Activated naive CD8-positive, alpha-beta T cell treated with anti-CD3 and anti-CD28 coated beads, Interleukin-2, amount 10 ng/mL, durations not matched to agents 7 days and 5 days (primary cell): ENCODE measurements around the gene PRORP. TPM values are rescaled to one million over a fixed set of nuclear protein-coding genes. Genes with fewer than 3 reads are reported as not detected.
"Not testable (repeated sequence)": the region's sequence is repeated elsewhere in the genome, so short reads cannot be mapped to it uniquely, and the experiment has no call there.

Experiments
- ATAC-seq: fragments of 150-1000 bp; cut with Tn5 transposase; one replicate; pipeline ENCODE4 v1.10.0; 2021; ENCODE audit warnings: low read depth, moderate library complexity
- POLR2A ChIA-PET: fragments of 350-600 bp; sonication (Branson Sonifier 250); formaldehyde crosslinking; loops from one replicate; lab custom pipeline; 2021; ENCODE audit warnings: antibody characterized with exemption; lab: Charles Lee
- DNase-seq: peaks from one replicate; pipeline ENCODE4 v3.0.0; 2021
- H3K27ac Mint-ChIP-seq: one replicate; pipeline ENCODE4 v1.8.0; 2022; ENCODE audit warnings: mild to moderate bottlenecking, mixed read lengths
- H3K27me3 Mint-ChIP-seq: one replicate; pipeline ENCODE4 v1.8.0; 2022; ENCODE audit warnings: mild to moderate bottlenecking, moderate library complexity, mixed read lengths
- H3K36me3 Mint-ChIP-seq: one replicate; pipeline ENCODE4 v1.8.0; 2021; ENCODE audit warnings: mild to moderate bottlenecking, mixed read lengths
- H3K4me1 Mint-ChIP-seq: one replicate; pipeline ENCODE4 v1.8.0; 2021; ENCODE audit warnings: mixed read lengths
- H3K4me3 Mint-ChIP-seq: one replicate; pipeline ENCODE4 v1.8.0; 2022; ENCODE audit warnings: mild to moderate bottlenecking, moderate library complexity, mixed read lengths
- H3K9me3 Mint-ChIP-seq: one replicate; pipeline ENCODE4 v1.8.0; 2021; ENCODE audit warnings: mixed read lengths
- total RNA-seq, 2 experiments: library from RNA; stranded (reverse); gene quantifications; one replicate each; pipeline ENCODE4 v1.2.3, GENCODE V29; 2021

PRORP gene
- total RNA-seq, 2 experiments from 2014 or later = 27.8 to 30.2 TPM

GRCh38 chr14:35147186-35147585, 24.8 kb downstream of the PRORP start:
- no peak overlapping the region for H3K27ac Mint-ChIP-seq
- no peak overlapping the region for H3K4me3 Mint-ChIP-seq
- peaks cover 10% of the 10 kb centered on the region for H3K36me3 Mint-ChIP-seq
- POLR2A ChIA-PET = no interaction called here
- peaks cover 10% of the 10 kb centered on the region for H3K4me1 Mint-ChIP-seq
- no peaks in the 10 kb centered on the region for H3K9me3 Mint-ChIP-seq
- DNase-seq (no peak), ATAC-seq (no peak)
- H3K27me3 Mint-ChIP-seq = no peaks in the 10 kb centered on the region

GRCh38 chr14:35147711-35148110, 25.4 kb downstream of the PRORP start:
- POLR2A ChIA-PET = no interaction called here
- no peak overlapping the region for H3K4me3 Mint-ChIP-seq
- peaks cover 10% of the 10 kb centered on the region for H3K4me1 Mint-ChIP-seq
- no peaks in the 10 kb centered on the region for H3K9me3 Mint-ChIP-seq
- no peak overlapping the region for H3K27ac Mint-ChIP-seq
- H3K27me3 Mint-ChIP-seq = no peaks in the 10 kb centered on the region
- ATAC-seq (no peak), DNase-seq (no peak)
- H3K36me3 Mint-ChIP-seq = peaks cover 10% of the 10 kb centered on the region

GRCh38 chr14:35149239-35149638, 26.9 kb downstream of the PRORP start:
- Mint-ChIP-seq H3K9me3 (no peaks in the 10 kb centered on the region), H3K36me3 (peaks cover 12% of the 10 kb centered on the region), H3K4me1 (peaks cover 10% of the 10 kb centered on the region), H3K27me3 (no peaks in the 10 kb centered on the region), H3K27ac (no peak overlapping the region), H3K4me3 (no peak overlapping the region)
- DNase-seq = no peak
- no peak for ATAC-seq
- POLR2A ChIA-PET = no interaction called here

- H3K36me3 Mint-ChIP-seq, H3K4me3 Mint-ChIP-seq, DNase-seq, H3K27me3 Mint-ChIP-seq, H3K9me3 Mint-ChIP-seq, POLR2A ChIA-PET, ATAC-seq, H3K27ac Mint-ChIP-seq: not testable (repeated sequence)
- peaks cover 17% of the 10 kb centered on the region for H3K4me1 Mint-ChIP-seq
Measured at GRCh38 chr14:35152531-35152930, 30.2 kb downstream of the PRORP start.

- peaks cover 16% of the 10 kb centered on the region for H3K4me1 Mint-ChIP-seq
- POLR2A ChIA-PET = no interaction called here
- H3K4me3 Mint-ChIP-seq = no peak overlapping the region
- no peak overlapping the region for H3K27ac Mint-ChIP-seq
- no peaks in the 10 kb centered on the region for H3K27me3 Mint-ChIP-seq
- no peak for DNase-seq
- H3K36me3 Mint-ChIP-seq = peaks cover 5% of the 10 kb centered on the region
- ATAC-seq = no peak
- no peaks in the 10 kb centered on the region for H3K9me3 Mint-ChIP-seq
Measured at GRCh38 chr14:35154016-35154415, 31.7 kb downstream of the PRORP start.

- Mint-ChIP-seq H3K27ac (no peak overlapping the region), H3K27me3 (no peaks in the 10 kb centered on the region), H3K4me3 (no peak overlapping the region), H3K36me3 (peaks cover 11% of the 10 kb centered on the region), H3K4me1 (peaks cover 17% of the 10 kb centered on the region), H3K9me3 (no peaks in the 10 kb centered on the region)
- ATAC-seq = no peak
- POLR2A ChIA-PET = interaction anchor here (0.8 kb wide), 1 partner anchor 136 kb away, joined by 3 read pairs; the partner anchor contains the start of gene PSMA6
- no peak for DNase-seq
Measured at GRCh38 chr14:35155962-35156361, 33.6 kb downstream of the PRORP start.

GRCh38 chr14:35158491-35158890, 36.1 kb downstream of the PRORP start:
- peaks cover 22% of the 10 kb centered on the region for H3K4me1 Mint-ChIP-seq

GRCh38 chr14:35158951-35159653, 36.8 kb downstream of the PRORP start:
- Mint-ChIP-seq H3K9me3 (no peaks in the 10 kb centered on the region), H3K4me3 (no peak overlapping the region), H3K27ac (no peak overlapping the region), H3K36me3 (peaks cover 11% of the 10 kb centered on the region), H3K4me1 (peaks cover 19% of the 10 kb centered on the region), H3K27me3 (no peaks in the 10 kb centered on the region)
- DNase-seq (no peak), ATAC-seq (no peak)
- POLR2A ChIA-PET = no interaction called here

More at GRCh38 chr14:35158491-35158890, 36.1 kb downstream of the PRORP start:
- Mint-ChIP-seq H3K9me3 (no peaks in the 10 kb centered on the region), H3K27ac (no peak overlapping the region), H3K36me3 (peaks cover 10% of the 10 kb centered on the region), H3K4me3 (no peak overlapping the region), H3K27me3 (no peaks in the 10 kb centered on the region)
- ATAC-seq (no peak), DNase-seq (no peak)
- POLR2A ChIA-PET = interaction anchor here (0.6 kb wide), 1 partner anchor 78 kb away, joined by 3 read pairs; no protein-coding TSS in a partner anchor

- Mint-ChIP-seq H3K36me3 (peaks cover 14% of the 10 kb centered on the region), H3K9me3 (no peaks in the 10 kb centered on the region), H3K4me1 (peaks cover 19% of the 10 kb centered on the region), H3K4me3 (no peak overlapping the region), H3K27ac (no peak overlapping the region), H3K27me3 (no peaks in the 10 kb centered on the region)
- POLR2A ChIA-PET = no interaction called here
- ATAC-seq (no peak), DNase-seq (no peak)
Measured at GRCh38 chr14:35159742-35160409, 37.5 kb downstream of the PRORP start.

- POLR2A ChIA-PET = no interaction called here
- peaks cover 13% of the 10 kb centered on the region for H3K4me1 Mint-ChIP-seq
- no peaks in the 10 kb centered on the region for H3K9me3 Mint-ChIP-seq
- no peak overlapping the region for H3K4me3 Mint-ChIP-seq
- ATAC-seq (no peak), DNase-seq (no peak)
- H3K27ac Mint-ChIP-seq = no peak overlapping the region
- no peaks in the 10 kb centered on the region for H3K27me3 Mint-ChIP-seq
- H3K36me3 Mint-ChIP-seq = peaks cover 18% of the 10 kb centered on the region
Measured at GRCh38 chr14:35161231-35161630, 38.9 kb downstream of the PRORP start.

GRCh38 chr14:35163384-35163783, 41.0 kb downstream of the PRORP start:
- no peak overlapping the region for H3K27ac Mint-ChIP-seq
- H3K27me3 Mint-ChIP-seq = no peaks in the 10 kb centered on the region
- no peaks in the 10 kb centered on the region for H3K9me3 Mint-ChIP-seq
- DNase-seq (no peak), ATAC-seq (no peak)
- no peak overlapping the region for H3K4me3 Mint-ChIP-seq
- peaks cover 9% of the 10 kb centered on the region for H3K4me1 Mint-ChIP-seq
- POLR2A ChIA-PET = no interaction called here
- H3K36me3 Mint-ChIP-seq = peaks cover 27% of the 10 kb centered on the region

- POLR2A ChIA-PET = no interaction called here
- H3K27ac Mint-ChIP-seq = no peak overlapping the region
- no peak for ATAC-seq
- H3K27me3 Mint-ChIP-seq = no peaks in the 10 kb centered on the region
- H3K9me3 Mint-ChIP-seq = peaks cover 3% of the 10 kb centered on the region
- no peak for DNase-seq
- no peak overlapping the region for H3K4me3 Mint-ChIP-seq
- H3K4me1 Mint-ChIP-seq = peaks cover 9% of the 10 kb centered on the region
- peaks cover 27% of the 10 kb centered on the region for H3K36me3 Mint-ChIP-seq
Measured at GRCh38 chr14:35164849-35165248, 42.5 kb downstream of the PRORP start.

GRCh38 chr14:35167496-35167895, 45.1 kb downstream of the PRORP start:
- ATAC-seq (no peak), DNase-seq (no peak)
- Mint-ChIP-seq H3K4me3 (no peak overlapping the region), H3K9me3 (peaks cover 3% of the 10 kb centered on the region), H3K27me3 (no peaks in the 10 kb centered on the region), H3K4me1 (no peaks in the 10 kb centered on the region), H3K27ac (no peak overlapping the region), H3K36me3 (peaks cover 36% of the 10 kb centered on the region)
- POLR2A ChIA-PET = no interaction called here
